ENCODE data around the gene HPD.

DNA sequence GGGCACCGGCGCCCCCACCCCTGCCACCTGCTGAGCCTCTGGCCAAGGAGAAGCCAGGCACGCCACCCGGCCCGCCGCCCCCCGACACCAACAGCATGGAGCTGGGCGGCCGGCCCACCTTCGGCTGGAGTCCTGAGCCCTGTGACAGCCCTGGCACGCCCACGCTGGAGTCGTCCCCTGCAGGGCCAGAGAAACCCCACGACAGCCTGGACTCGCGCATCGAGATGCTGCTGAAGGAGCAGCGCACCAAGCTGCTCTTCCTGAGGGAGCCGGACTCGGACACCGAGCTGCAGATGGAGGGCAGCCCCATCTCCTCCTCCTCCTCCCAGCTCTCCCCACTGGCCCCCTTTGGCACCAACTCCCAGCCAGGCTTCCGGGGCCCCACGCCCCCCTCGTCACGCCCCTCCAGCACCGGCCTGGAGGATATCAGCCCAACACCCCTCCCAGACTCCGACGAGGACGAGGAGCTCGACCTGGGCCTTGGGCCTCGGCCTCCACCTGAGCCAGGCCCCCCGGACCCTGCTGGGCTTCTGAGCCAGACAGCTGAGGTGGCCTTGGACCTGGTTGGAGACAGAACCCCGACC, 48.3 kb downstream of the HPD start:
- TF ChIP-seq, protein P1, sequence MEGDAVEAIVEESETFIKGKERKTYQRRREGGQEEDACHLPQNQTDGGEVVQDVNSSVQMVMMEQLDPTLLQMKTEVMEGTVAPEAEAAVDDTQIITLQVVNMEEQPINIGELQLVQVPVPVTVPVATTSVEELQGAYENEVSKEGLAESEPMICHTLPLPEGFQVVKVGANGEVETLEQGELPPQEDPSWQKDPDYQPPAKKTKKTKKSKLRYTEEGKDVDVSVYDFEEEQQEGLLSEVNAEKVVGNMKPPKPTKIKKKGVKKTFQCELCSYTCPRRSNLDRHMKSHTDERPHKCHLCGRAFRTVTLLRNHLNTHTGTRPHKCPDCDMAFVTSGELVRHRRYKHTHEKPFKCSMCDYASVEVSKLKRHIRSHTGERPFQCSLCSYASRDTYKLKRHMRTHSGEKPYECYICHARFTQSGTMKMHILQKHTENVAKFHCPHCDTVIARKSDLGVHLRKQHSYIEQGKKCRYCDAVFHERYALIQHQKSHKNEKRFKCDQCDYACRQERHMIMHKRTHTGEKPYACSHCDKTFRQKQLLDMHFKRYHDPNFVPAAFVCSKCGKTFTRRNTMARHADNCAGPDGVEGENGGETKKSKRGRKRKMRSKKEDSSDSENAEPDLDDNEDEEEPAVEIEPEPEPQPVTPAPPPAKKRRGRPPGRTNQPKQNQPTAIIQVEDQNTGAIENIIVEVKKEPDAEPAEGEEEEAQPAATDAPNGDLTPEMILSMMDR (conservative IDR thresholded peaks at IDR 0.05; ENCODE audit: low read depth, low read length) = no peak
- TF ChIP-seq EZH2 (IDR thresholded peaks at IDR 0.05; ENCODE audit: low read length, unreplicated experiment) (no peak), EZH2phosphoT487 (IDR thresholded peaks at IDR 0.05; ENCODE audit: borderline replicate concordance, low read length) (no peak)
